Measurements from ENCODE around the gene RTKN2.

The RTKN2 gene

GRCh38 chr10:62237966-62238365, 30.7 kb downstream of the RTKN2 start:
- H3K4me3 ChIP-seq (ENCODE audit: low read depth, low read length) = no peak overlapping the region
- no peak for TF ChIP-seq CTCF (IDR thresholded peaks at IDR 0.05; ENCODE audit: low read depth, low read length)

GRCh38 chr10:62237506-62237905, 31.1 kb downstream of the RTKN2 start:
- H3K4me3 ChIP-seq (ENCODE audit: low read depth, low read length) = no peak overlapping the region
- TF ChIP-seq CTCF (IDR thresholded peaks at IDR 0.05; ENCODE audit: low read depth, low read length) = no peak

- no peak for TF ChIP-seq CTCF (IDR thresholded peaks at IDR 0.05; ENCODE audit: low read depth, low read length)
- no peak overlapping the region for H3K4me3 ChIP-seq (ENCODE audit: low read depth, low read length)
Measured at GRCh38 chr10:62234077-62234605, 34.5 kb downstream of the RTKN2 start.

- no peak for TF ChIP-seq CTCF (IDR thresholded peaks at IDR 0.05; ENCODE audit: low read depth, low read length)
- no peak overlapping the region for H3K4me3 ChIP-seq (ENCODE audit: low read depth, low read length)
Measured at GRCh38 chr10:62233356-62234076, 35.1 kb downstream of the RTKN2 start.

- TF ChIP-seq CTCF (IDR thresholded peaks at IDR 0.05; ENCODE audit: low read depth, low read length) = no peak
- no peak overlapping the region for H3K4me3 ChIP-seq (ENCODE audit: low read depth, low read length)
Measured at GRCh38 chr10:62231805-62232204, 36.8 kb downstream of the RTKN2 start.

GRCh38 chr10:62231371-62231770, 37.3 kb downstream of the RTKN2 start:
- no peak for TF ChIP-seq CTCF (IDR thresholded peaks at IDR 0.05; ENCODE audit: low read depth, low read length)
- no peak overlapping the region for H3K4me3 ChIP-seq (ENCODE audit: low read depth, low read length)

GRCh38 chr10:62230344-62231121, 38.1 kb downstream of the RTKN2 start:
- TF ChIP-seq CTCF (IDR thresholded peaks at IDR 0.05; ENCODE audit: low read depth, low read length) = no peak
- H3K4me3 ChIP-seq (ENCODE audit: low read depth, low read length) = no peak overlapping the region
